ENCODE measurements around the gene ZNF423.
"Not testable (repeated sequence)": the region's sequence is repeated elsewhere in the genome, so short reads cannot be mapped to it uniquely, and the experiment has no call there.

The ZNF423 gene

DNA sequence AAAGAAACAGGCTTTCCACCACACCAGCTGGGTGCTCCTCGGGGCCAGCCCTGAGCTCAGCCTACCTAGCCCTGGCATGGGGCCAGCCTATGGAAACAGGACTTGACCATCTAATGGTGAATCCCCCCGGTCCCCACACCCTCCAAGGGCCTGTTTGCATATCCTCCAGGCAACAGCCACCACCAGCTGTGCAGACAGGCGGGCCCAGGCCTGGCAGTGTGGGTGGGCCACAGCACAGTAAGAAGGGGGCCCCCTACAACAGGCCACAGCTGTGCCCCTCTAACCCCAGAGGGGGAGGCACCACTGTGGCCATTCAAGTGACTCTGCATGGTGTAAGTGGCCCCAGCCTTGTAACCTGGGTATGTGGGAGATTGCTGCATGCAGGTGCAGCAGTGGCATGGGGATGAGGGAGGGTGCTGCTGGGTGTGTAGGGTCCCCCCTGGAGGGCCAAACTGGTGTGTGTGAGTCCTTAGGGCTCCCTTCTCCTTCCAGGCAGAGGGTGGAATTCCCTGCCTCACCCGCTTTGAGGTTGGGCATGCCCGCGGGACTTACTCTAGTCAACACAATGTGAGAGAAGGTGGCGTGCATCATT is 334.1 kb downstream of the ZNF423 start:
- no peak for DNase-seq

DNA sequence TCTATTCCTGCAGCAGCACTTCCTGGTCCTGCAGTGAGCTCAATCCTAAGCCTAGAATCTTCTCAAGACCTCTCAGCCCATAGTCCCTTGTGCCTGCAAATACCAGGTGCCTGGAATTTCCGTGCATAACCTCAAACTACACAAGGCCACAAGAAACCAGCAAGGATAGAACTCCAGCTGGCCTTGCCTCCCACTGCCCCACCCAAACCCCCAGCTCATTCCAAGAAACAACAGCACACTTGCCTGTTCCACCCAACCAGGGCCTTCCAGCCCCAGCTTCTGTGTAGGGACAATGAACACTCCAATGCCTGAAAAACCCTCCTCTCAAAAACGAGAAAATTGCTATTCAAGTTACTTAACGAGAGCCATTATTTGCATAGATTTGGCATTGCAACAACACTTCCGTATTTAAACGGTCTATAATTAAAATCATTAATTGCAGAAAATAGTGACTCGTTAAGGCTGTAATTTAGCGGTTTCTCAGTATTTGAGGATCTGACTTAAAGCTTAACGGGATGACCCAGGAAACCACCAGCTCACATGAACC is 335.3 kb downstream of the ZNF423 start:
- DNase-seq = no peak

DNA sequence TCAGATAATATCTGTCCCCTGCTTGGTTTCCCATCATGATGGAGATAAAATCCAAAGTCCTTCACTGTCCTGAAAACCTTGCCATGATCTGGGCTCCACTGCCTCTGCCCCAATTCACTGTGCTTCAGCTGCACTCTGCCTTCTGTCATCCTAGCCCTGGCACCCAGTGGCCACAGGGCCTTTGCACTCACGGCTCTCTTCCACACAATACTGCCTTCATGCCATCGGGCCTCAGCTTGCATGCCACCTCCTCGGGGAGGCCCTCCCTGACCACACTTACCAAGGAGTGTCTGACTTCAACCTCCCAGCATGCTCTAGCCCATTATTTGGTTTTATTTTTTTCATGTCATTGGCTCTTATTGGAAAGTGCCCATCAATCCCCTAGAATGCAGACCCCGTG is 336.2 kb downstream of the ZNF423 start:
- no peak for DNase-seq

DNA sequence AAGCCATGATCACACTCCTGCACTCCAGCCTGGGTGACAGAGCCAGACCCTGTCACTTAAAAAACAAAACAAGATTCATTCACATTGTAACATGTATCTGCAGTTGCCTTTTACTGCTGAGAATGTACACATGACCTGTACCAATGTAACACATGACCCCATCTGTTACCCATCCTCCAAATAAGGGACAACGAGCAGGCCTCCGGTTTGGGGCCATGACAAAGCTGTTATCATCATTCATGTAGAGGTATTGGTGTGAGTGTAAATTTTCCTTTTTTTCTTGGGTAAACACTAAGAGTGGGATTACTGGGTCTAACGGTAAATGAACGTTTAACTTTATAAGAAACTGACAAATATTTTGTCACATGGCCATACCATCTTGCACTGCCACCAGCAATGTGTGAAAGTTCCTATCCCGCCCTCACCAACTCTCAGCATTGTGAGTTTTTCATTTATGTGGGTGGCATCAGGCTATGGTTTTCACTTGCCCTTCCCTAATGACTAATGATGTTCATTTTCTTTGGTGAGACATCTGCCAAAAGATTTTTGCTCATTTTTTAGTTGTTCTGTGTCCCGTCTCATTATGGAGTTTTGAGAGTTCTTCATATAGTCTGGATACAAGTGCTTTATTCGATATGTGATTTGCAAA is 336.8 kb downstream of the ZNF423 start:
- DNase-seq = no peak

DNA sequence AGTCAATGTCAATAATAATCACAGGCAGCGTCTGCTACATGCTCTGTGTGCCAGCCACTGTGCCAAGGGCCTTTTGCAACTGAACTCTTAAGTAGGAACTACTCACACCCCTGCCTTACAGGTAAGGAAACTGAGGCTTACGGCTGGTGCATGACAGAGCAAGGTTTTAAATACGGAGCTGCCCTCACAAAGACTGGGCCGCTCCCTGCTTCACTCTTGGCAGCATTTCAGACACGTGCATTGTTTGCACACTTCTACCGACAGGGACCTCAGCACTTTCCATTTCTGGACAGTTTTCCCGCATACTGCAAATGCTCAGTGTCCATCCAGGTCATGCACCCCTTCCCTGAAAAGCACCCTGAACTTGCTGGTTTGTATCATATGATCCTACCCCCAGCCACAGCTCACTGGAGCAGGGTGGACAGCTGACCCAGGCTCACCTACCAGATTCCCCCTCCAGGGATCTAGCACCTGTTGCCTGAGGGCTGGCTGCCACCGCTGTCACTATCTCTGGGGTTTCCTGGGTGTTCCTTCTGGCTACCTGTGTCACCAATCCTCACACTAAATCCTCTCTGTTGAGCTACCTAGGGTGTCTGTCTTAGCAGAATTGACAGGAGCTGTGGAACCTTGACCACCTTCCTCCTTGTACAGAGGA is 339.4 kb downstream of the ZNF423 start:
- no peak for DNase-seq

DNA sequence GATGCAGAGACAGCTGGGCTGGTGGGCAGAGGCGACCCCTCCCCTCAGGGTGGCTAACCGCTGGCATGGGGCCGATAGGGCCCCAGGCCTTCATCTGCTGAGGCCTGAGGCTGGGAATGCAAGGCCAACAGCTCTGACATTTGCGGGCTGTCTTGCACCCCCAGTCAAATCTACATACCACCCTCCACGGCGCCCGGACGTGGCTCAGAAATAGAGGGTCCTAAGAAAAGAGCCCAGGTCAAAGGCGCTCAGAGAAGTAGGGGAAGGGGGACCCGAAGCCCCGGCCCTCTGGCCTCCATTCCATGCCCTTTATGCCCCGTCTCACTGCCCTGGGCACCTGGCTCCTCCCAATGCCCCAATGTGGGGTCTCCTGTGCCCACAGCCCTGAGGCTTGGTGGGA is 340.1 kb downstream of the ZNF423 start:
- DNase-seq = no peak

DNA sequence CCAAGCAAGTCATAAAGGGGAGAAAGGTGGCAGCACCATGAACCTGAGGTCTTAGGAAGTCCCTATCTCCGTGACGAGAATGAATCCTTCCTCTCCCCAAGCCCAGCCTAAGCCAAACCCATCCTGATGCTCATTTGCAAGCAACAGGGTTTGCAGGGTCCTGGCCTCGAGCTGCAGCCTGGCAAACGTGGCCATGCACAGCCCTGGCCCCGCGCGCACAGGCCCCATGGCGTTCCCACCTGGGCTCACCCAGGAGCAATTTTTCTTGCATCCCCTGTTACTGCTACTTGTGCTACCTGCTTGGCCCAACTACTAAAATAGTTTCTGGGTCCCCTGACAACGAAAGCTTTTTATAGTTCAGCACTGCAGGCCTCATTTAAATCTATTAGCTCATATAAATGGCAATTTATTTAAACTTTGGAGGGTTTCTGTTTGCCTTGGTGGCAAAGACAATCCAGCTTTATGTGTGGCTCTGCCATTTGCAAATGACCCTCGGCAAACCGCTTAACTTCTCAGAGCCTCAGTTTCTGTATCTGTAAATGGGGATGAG is 340.8 kb downstream of the ZNF423 start:
- no peak for DNase-seq

DNA sequence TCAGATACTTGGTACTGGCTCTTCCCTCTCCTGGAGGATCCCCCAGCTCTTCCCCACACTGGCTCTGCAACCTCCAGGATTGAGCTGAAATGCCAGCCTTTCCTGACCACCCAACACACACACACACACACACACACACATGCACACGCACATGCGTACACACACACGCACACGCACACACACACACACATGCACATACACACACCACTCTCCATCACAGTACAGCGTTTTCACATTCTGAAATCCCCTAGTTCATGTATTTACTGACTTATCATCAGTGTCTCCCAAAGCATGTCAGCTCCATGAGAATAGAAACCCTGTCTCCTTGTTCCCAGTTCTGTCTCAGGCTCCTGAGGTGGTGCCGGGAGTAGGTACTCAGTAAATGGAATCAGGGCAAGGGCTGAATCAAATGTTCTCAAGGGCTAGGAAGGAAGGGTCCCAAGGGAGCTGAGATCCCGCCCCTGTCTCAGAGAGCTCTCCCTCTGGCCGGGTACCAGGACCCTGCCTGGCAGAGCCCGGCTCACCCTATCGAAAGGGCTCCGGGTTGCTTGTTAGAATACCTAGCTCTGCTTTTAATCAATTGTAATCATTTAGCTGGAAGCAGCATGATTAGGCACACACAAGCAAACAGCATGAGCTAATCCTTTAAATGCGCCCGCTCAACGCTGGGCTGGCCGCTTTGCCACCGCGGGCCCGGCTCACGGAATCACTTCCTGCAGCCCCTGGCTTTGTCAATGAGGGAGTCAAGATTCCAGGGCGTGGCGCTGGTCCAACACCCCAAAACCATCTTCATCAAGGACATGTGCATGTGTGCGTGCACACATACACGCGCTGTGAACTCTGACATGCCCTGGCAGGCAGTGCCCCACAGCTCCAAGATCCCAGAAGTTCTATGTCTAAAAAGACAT is 341.6 kb downstream of the ZNF423 start:
- no peak for DNase-seq

DNA sequence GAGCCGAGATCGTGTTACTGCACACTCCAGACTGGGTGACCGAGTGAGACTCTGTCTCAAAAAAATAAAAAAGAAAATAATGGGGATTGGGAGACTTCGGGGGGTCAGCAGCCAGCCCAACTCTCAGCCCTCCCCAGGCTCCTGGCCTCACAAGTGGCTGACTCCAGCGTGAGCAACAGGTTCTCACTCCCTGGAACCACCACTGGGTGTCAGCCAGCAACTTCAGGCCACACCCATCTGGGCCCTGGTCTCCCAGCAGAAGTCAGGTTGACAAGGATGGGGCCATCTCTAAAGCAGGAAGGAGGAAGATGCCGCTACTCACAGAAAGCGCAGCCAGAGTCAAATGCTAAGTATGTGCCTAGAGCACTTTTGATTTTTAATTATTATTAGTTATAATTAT is 342.9 kb downstream of the ZNF423 start:
- DNase-seq = no peak

DNA sequence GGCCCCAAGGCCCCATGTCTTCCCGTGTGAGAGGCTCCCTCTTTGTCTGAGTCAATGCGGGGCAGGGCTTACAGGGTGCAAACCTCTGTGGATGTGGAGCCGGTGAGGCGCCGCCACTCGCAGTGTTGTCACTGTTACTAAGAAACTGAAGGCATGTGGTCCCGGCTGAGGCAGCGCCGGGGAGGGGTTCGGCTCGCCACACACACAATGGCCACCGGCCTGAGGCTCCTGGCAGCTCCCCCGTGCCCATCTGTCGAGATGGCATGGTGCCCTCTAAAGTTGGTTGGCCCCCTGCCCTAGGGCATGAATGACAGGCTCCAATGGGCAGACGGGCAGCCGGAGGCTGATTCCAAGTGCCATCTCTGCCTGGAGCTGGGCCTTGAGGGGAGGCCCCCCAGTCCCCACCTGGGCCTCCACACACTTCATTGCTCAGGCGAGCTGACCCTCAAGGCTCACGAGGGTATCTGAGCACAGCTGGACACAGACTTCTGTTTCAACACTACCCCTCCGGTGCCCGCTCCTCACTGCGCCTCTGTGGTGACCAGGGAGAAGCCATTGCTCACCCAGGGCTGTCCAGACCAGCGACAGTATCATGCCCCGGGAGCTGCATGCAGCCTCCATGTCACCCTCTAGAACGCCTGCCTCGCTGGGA is 345.1 kb downstream of the ZNF423 start:
- no peak for DNase-seq

DNA sequence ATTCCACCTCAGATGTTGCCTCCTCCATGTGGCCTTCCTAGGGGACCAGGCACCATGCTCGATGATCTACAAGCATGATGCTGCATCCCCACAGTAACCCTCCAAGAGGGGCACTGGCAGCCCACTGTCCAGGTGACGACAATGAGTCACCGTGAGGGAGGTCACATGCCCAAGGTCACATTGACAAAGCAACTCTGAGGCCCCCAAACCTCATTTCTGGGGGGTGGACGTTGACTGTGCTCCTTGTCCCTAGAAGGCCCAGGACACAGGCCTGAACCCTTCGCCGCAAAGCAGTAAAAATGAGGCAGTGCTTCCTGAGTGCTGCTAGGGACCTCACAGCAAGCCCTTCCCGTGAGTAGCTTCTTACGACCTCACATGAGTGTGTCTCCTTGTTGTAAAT is 345.8 kb downstream of the ZNF423 start:
- no peak for DNase-seq

DNA sequence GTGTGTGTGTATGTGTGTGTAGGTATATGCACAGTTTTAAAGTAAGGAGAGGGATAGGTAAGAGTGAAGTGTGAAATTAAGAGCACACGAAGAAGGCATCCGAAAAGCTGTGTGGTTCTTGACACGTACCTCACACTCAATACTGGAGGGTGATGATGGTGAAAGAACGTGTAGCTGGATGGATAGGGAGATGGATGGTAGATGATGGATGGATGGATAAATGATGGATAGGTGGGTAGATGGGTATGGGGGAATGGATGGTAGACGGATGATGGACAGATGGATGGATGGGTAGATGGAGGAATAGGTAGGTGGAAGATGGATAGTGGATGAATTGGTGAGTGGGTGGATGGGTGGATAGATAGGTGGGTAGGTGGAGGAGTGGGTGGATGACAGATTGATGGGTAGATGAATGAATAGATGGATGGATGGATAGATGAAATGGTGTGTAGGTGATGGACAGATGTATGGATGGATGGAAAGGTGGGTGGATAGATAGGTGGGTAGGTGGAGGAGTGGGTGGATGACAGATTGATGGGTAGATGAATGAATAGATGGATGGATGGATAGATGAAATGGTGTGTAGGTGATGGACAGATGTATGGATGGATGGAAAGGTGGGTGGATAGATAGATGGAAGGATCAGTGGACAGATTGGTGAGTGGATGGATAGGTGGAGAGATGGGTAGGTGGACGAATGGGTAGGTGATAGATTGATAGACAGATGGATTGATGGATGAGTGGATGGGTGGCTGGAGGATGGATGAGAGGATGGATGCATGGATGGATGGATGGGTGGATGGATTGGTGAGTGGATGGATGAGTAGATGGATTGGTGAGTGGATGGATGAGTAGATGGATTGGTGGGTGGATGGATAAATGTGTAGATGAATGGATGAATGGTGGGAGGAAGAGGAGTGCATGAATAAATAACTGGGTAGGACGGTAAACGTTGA is 349.6 kb downstream of the ZNF423 start:
- DNase-seq = not testable (repeated sequence)

DNA sequence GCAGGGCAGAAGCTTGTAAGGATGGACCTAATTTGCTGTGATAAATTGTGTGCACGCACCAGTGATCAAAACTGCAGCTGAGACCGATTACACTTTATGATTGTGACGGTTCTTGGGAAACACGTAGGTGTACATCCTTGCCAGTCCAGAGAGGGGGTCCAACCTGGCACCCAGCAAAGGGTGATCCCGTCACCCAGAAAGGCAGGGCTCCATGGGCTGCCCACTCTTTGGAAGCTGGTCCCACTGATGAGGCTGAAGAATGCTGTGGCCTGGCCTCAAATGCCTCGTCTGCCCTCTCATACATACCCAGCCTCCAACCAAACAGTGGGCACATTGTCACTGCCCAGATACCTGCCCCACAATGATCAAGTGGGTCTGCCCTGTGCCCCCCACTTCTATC is 350.4 kb downstream of the ZNF423 start:
- no peak for DNase-seq

DNA sequence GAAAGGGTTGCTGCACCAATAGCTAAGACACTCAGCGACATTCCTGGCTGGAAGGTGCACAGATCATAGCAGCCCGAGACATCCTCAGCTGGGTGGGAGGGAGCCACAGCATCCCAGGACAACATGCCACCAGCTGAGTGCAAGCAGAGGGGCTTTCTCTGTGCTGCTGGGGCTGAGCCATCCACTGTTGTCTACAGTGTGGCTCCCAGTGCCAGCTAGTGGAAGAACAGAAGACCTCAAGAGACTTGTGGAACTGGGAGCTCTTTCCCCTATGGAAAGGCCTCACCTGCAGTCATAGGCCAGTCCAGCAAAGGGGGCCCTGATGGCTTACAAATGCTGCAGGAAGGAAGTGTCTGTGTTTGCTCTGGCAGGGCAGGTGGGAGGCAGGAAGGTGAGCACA is 351.3 kb downstream of the ZNF423 start:
- no peak for DNase-seq

DNA sequence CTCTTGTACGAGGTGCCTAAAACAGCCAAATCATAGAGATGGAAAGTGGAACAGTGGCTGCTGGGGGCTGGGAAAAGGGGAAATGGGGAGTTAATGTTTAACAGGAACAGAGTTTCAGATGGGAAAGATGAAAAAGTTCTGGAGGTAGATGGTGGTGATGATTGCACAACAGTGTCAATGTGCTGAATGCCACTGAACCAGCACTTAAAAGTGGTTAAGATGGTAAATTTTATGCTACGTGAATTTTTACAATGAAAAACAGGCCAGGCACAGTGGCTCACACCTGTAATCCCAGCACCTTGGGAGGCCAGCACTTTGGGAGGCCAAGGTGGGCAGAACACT is 351.9 kb downstream of the ZNF423 start:
- DNase-seq = no peak

DNA sequence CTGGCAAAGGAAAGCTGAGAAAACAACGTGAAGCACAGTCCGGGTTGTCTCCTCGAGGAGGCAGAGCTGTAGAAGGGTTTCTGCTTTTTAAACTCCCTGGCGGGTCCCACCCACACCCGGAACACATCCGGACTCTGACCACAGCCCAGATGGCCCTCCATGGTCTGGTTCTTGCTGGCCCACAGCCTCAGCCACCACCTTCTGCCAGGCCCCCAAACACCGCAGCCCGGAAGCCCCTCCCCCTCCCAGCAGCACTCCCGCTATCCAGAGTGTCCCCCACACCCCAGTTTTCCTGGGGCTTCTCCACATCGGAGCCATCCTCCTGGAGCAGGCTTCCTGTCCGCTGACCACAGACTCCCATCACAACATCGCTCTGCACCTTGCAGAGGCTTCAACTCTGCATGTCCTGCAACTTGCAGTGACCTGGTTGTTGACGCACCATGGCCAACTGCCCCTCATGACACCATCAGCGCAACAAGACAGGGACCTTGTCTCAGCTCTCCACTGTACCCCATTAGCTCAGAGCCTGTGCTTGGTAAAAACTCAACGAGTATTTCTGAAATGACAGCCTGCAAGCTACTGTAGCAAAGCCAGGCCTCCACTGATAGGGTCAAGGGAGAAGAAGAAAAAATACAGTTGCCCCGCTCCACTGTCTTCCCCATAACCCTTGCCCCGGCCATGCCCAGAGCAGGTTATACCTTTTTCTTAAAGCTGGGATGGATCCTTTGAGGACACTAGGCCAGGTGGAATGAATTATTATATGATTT is 352.5 kb downstream of the ZNF423 start:
- DNase-seq = no peak

DNA sequence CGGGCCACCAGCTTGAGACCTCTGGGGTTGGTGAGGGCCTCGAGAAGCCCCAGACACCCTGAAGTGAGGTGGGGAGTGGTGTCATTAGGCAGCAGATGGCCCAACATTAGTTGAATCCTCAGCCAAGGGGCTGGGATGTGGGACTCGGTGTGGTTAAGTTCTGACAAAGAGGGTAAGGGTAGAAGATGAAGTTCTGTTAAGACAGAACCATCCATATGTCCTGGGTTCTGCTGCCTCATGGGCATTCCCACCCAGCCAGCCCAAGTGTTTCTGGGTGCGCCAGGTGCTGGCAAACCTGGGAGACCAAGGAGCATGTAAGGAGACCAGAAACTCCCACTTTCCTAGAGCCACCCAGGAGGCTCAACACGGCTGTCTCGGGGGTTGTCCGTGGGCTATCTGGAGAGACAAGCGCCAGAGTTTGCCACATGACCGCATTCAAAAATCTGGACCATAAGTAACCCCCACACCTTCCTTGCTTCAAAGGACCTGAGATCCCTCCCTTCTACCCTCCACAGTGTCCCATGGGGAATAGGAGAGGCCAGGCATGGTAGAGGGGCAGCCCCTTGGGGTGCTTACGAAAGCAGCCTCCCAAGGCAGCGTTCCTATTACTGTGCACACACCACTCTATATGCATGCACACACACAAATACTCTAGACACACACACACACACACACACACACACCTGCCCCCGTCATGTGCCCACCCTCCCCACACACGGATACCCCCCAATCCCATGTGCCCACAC is 353.6 kb downstream of the ZNF423 start:
- DNase-seq = no peak

DNA sequence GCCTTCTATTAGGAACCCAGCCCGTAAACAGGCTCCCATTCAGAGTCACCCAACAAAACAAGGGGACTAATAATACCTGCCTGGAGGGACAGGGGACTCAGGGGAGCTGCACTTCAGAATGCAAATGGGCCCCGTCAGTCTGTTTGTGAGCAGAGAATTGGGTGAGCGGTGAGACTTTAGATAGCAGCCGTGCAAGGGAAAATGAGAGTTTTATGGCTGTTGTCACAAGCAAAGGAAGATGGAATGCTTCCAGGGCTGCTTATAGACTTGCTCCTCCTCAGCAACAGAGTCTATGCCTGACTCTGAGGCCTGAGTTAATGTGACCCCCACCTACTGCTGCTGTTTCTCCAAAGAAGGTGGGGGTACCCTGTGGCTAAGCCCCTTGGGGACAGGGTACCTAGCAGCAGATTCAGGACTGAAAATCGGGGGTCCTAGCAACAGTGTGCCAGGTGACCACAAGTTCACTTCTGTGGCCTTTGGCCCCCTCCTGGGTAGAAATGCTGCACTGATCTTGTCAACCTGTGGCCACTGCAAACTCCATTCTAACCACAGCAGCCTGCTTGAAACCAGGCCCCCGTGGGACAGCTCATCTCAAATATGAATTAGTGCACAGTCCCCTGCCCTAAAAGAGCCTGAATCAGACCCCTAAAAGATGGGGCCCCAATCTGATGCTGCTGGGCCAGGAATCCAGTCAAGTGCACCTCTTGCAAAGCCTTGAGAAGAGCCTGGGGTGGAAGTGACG is 355.9 kb downstream of the ZNF423 start:
- DNase-seq = no peak

DNA sequence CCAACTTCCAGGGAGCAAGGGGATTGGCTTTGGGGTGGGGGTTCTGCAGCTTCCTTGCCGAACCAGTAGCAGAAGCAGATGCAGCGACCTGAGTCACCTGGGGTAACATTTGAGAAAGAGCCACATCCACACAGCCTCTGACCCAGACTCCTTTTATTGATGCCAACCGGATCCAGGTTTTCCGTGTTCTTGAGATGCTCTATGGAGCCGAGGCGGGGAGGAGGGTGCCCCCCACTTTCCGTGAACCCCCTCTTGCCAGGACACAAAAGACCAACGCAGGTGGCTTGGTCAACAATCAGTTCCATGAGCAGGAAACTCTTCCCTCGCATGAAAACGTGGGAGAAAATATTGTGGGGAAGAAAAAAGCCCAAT is 356.5 kb downstream of the ZNF423 start:
- no peak for DNase-seq
